ENCODE results near the gene KIF26A. TPM values are rescaled to one million over a fixed set of nuclear protein-coding genes. Genes with fewer than 3 reads are reported as not detected.

Gene KIF26A
- total RNA-seq, 1 donor from 2014 or later, result 6.3 TPM

DNA sequence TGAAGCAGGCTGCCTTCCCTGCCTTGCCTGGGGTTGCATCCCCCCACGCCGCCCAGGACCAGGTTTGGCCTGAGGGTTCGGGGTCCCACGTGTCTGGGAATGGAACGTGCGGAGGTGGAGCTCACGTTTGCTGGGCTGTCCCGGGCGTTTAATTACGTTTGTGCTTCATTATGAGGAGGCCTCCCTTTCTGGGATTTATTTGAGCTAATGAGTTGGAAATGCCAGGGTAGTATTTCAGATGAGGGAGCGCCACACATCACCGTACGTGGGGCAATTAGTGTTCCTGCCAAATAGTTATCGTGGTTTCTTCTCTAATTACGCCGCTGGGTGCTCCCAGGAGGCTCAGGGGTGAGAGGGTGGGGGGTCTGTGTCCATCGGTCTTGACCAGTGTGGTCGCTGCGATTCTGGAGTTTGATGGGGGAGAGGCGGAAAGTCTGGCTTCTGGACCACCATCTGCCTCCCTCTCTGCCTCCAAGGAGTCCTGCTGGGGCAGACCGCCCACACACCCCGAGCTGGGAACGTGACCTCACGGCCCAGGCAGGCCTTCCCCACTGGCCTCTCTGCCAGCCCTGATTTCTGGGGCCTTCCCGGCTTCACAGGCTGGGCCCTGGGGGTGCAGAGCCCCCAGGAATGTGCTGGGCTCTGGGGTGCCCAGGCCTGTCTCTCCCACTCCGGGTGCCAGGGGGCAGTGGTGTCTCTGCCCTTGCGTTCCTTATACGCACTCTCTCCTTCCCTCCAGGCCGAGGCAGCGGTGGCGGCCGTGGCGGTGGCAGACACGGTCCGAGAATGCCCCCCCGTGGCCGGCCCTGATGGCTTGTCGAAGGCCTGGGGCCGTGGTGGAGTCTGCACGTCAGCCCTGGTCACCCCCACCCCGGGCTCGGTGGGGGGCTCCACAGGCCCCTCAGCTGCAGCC lies 18.9 kb downstream of the KIF26A start:
- Histone ChIP-seq H3K9ac (ENCODE audit: low read depth in 1 of 3, low read length in 3 of 3) (no peak overlapping the region), H3K9me3 (ENCODE audit: control insufficient read depth in 3 of 3, low read length in 3 of 3) (no peaks in the 10 kb centered on the region), H3K36me3 (ENCODE audit: control insufficient read depth in 3 of 3, insufficient read depth in 3 of 3, low read length in 3 of 3) (no peaks in the 10 kb centered on the region), H3K27me3 (ENCODE audit: control insufficient read depth in 3 of 3, insufficient read depth in 3 of 3, low read length in 3 of 3) (peaks cover 4 to 8% (median 6%) of the 10 kb centered on the region in 3 donors), H3K4me3 (ENCODE audit: low read length in 3 of 3) (no peak overlapping the region), H3K27ac (ENCODE audit: low read depth, low read length) (no peak overlapping the region), H3K4me1 (ENCODE audit: control insufficient read depth in 3 of 3, insufficient read depth in 3 of 3, low read length in 3 of 3) (peaks cover 0 to 3% (median 0%) of the 10 kb centered on the region in 3 donors)

DNA sequence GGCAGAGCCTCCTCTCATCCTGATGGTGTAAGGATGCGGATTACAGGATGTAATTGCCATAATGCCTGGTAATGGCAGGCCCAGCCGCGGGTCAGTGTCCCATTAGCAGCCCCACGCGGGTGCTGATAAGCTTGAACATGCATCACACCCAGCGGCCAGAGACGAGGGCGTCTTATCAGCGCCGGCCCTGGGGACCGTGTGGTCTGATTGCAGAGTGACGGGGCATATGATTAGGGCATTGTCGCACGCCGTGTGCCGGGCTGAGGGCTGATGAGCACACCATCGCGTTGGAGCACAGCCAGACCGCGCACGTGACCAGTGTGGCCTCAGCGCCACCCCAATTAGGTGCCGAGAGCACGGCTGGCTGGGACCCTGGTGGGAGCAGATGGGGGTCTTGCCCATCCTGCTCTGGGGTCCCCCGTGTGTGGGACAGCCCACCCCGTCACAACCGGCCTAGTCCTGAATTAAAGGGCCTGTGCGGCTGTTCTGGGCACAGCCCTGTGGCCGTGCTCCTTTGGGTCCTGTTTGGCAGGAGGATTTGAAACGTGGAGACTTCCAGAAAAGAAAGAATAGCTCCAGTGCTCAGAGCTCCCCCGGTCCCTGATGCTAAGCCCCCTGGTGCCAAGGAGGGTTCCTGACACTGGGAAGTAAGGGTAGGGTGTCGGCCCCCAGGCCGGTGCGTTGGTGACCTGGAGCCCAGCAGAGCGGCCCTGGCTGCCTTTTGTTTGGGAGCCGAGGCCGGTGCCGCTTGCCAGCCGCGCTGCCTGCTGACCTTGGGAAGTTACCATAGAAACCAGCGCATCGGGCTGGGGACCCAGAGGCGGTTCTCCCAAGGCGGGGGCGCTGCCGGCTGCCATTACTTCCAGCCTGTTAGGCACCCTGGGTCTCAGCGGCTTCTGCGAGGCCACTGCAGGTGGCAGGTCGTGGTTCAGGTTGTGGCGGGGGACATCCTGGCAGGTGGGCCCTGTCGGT lies 20.7 kb downstream of the KIF26A start:
- H3K27ac ChIP-seq (ENCODE audit: low read depth, low read length), result no peak overlapping the region
- peaks cover 0 to 3% (median 2%) of the 10 kb centered on the region in 3 donors for H3K27me3 ChIP-seq (ENCODE audit: control insufficient read depth in 3 of 3, insufficient read depth in 3 of 3, low read length in 3 of 3)
- H3K9ac ChIP-seq (ENCODE audit: low read depth in 1 of 3, low read length in 3 of 3), result no peak overlapping the region
- no peaks in the 10 kb centered on the region for H3K9me3 ChIP-seq (ENCODE audit: control insufficient read depth in 3 of 3, low read length in 3 of 3)
- H3K4me1 ChIP-seq (ENCODE audit: control insufficient read depth in 3 of 3, insufficient read depth in 3 of 3, low read length in 3 of 3), result peaks cover 0 to 3% (median 0%) of the 10 kb centered on the region in 3 donors
- no peak overlapping the region for H3K4me3 ChIP-seq (ENCODE audit: low read length in 3 of 3)
- H3K36me3 ChIP-seq (ENCODE audit: control insufficient read depth in 3 of 3, insufficient read depth in 3 of 3, low read length in 3 of 3), result no peaks in the 10 kb centered on the region

DNA sequence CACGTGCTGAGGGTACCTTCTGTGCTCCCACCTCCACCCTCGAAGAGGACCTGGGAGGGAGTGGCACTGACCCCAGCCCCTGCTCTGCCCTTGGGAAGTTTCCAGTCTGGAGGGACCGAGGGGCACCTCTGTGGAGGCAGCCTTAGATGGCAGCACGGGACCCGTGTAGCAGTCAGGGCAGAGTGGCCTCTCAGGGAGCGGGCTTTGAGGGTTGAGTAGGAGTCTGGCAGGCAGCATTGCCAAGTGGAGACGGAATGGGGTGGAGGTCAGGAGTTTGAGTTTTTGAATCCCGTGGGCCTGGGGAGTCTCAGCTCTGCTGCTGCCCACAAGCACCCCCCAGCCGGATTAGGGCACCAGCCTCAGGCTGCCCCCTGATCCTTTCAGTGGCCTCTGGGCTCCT lies 21.6 kb downstream of the KIF26A start:
- peaks cover 0 to 3% (median 2%) of the 10 kb centered on the region in 3 donors for H3K27me3 ChIP-seq (ENCODE audit: control insufficient read depth in 3 of 3, insufficient read depth in 3 of 3, low read length in 3 of 3)
- H3K36me3 ChIP-seq (ENCODE audit: control insufficient read depth in 3 of 3, insufficient read depth in 3 of 3, low read length in 3 of 3), result no peaks in the 10 kb centered on the region
- no peak overlapping the region for H3K27ac ChIP-seq (ENCODE audit: low read depth, low read length)
- no peak overlapping the region for H3K4me3 ChIP-seq (ENCODE audit: low read length in 3 of 3)
- H3K9ac ChIP-seq (ENCODE audit: low read depth in 1 of 3, low read length in 3 of 3), result no peak overlapping the region
- peaks cover 0 to 2% (median 0%) of the 10 kb centered on the region in 3 donors for H3K4me1 ChIP-seq (ENCODE audit: control insufficient read depth in 3 of 3, insufficient read depth in 3 of 3, low read length in 3 of 3)
- H3K9me3 ChIP-seq (ENCODE audit: control insufficient read depth in 3 of 3, low read length in 3 of 3), result no peaks in the 10 kb centered on the region

DNA sequence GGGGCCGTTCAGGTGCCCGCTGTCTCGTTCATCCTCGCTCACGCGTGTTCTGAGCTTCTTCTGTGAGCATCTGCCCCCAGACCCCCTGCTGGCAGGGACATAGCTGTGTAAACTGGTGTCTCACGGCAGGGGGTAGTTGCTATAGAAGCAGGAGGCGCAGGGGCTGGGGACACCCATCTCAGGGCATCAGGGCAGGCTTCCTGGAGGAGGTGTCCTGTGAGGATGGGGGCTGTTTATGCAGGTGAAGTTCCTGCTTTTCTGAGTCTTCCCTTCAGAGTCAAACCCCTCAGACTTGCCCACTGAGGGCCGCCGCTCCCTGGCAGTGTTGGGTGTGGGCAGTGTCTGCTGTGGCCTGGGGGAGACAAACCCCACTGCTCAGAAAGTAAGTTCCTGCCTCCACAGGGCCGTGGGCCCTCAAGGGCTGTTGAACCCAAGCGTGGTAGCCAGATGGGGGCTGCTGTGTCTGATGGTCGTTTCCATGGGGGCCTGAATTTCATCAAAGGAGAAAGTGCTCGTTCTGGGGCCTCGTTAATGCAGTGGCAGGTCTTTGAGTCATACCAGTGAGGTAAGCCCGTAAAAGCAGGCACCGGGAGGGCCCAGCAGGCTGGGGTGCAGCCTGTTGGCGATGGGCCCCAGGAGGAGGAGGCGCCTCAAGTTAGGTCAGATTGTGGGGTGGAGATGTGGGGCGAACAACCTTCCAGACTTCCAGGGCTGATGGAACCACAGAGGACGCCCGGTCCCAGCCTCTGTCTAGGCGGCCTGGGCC lies 23.4 kb downstream of the KIF26A start:
- H3K9me3 ChIP-seq (ENCODE audit: control insufficient read depth in 3 of 3, low read length in 3 of 3), result no peaks in the 10 kb centered on the region
- H3K27ac ChIP-seq (ENCODE audit: low read depth, low read length), result no peak overlapping the region
- H3K36me3 ChIP-seq (ENCODE audit: control insufficient read depth in 3 of 3, insufficient read depth in 3 of 3, low read length in 3 of 3), result no peaks in the 10 kb centered on the region
- H3K4me1 ChIP-seq (ENCODE audit: control insufficient read depth in 3 of 3, insufficient read depth in 3 of 3, low read length in 3 of 3), result no peaks in the 10 kb centered on the region
- no peak overlapping the region for H3K4me3 ChIP-seq (ENCODE audit: low read length in 3 of 3)
- no peak overlapping the region for H3K9ac ChIP-seq (ENCODE audit: low read depth in 1 of 3, low read length in 3 of 3)
- peaks cover 0 to 3% (median 0%) of the 10 kb centered on the region in 3 donors for H3K27me3 ChIP-seq (ENCODE audit: control insufficient read depth in 3 of 3, insufficient read depth in 3 of 3, low read length in 3 of 3)

DNA sequence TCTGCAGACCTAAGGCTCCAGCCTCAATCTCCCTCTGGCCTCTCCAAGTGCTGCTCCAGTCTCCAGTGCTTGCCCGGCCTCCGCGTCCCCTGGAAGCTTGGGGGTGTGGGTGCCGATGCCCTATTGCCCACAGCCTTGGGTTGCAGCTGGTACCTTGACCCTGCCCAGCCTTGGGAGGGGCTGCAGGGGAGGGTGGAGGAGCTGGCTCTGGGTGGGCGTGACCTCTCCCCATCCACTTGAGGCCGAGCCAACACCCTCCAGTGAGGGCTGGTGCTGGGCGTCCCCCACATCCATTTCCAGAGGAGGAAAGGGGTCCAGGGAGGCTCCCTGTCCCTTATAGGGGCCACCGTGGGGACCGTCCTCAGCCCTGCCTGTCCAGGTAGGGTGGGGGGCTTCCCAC lies 24.1 kb downstream of the KIF26A start:
- no peaks in the 10 kb centered on the region for H3K4me1 ChIP-seq (ENCODE audit: control insufficient read depth in 3 of 3, insufficient read depth in 3 of 3, low read length in 3 of 3)
- H3K9ac ChIP-seq (ENCODE audit: low read depth in 1 of 3, low read length in 3 of 3), result no peak overlapping the region
- peaks cover 0 to 3% (median under 1%) of the 10 kb centered on the region in 3 donors for H3K27me3 ChIP-seq (ENCODE audit: control insufficient read depth in 3 of 3, insufficient read depth in 3 of 3, low read length in 3 of 3)
- H3K27ac ChIP-seq (ENCODE audit: low read depth, low read length), result no peak overlapping the region
- H3K36me3 ChIP-seq (ENCODE audit: control insufficient read depth in 3 of 3, insufficient read depth in 3 of 3, low read length in 3 of 3), result no peaks in the 10 kb centered on the region
- no peak overlapping the region for H3K4me3 ChIP-seq (ENCODE audit: low read length in 3 of 3)
- H3K9me3 ChIP-seq (ENCODE audit: control insufficient read depth in 3 of 3, low read length in 3 of 3), result no peaks in the 10 kb centered on the region

DNA sequence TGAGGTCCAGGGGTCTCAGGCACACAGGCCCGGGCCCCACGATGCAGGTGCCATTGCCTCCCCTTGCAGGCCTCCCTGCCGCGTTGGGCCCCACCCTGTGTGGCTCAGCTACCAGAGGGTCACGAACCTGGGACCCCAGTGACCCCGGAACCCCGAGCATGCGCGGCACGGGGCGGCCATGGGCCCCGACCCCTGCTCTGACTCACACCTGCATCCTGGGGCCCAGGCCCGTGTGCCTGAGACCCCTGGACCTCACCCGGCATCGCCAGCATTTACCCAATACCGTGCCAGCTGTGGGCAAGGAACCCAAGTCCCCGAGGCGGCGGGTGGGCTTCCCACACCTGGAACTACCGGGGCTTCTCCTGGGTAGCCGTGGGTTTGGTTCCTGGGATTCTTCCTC lies 25.2 kb downstream of the KIF26A start:
- Histone ChIP-seq H3K4me3 (ENCODE audit: low read length in 3 of 3) (no peak overlapping the region), H3K36me3 (ENCODE audit: control insufficient read depth in 3 of 3, insufficient read depth in 3 of 3, low read length in 3 of 3) (no peaks in the 10 kb centered on the region), H3K9me3 (ENCODE audit: control insufficient read depth in 3 of 3, low read length in 3 of 3) (no peaks in the 10 kb centered on the region), H3K9ac (ENCODE audit: low read depth in 1 of 3, low read length in 3 of 3) (no peak overlapping the region), H3K27me3 (ENCODE audit: control insufficient read depth in 3 of 3, insufficient read depth in 3 of 3, low read length in 3 of 3) (peaks cover 0 to 7% (median 3%) of the 10 kb centered on the region in 3 donors), H3K27ac (ENCODE audit: low read depth, low read length) (no peak overlapping the region), H3K4me1 (ENCODE audit: control insufficient read depth in 3 of 3, insufficient read depth in 3 of 3, low read length in 3 of 3) (no peaks in the 10 kb centered on the region)

DNA sequence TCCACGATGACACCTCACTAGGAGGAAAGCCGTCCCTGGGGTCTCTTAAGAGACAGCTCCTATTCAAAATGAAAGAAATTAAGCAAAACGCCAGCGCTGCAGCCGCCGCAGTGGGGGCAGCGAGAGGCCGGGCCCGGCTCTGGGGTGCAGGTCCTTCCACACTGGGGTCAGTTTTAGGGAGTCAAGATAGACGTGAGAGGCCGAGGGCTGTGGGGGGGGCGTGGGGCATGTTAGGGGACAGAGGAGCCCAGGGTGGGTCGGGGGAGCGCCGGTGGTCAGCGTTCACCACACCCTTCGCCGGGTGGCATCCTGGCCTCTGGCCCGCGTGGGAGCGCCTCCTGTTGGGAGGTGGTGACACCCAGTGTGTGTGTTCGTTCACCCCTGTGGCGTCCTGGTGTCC lies 25.7 kb downstream of the KIF26A start:
- H3K9me3 ChIP-seq (ENCODE audit: control insufficient read depth in 3 of 3, low read length in 3 of 3), result no peaks in the 10 kb centered on the region
- H3K9ac ChIP-seq (ENCODE audit: low read depth in 1 of 3, low read length in 3 of 3), result no peak overlapping the region
- no peaks in the 10 kb centered on the region for H3K36me3 ChIP-seq (ENCODE audit: control insufficient read depth in 3 of 3, insufficient read depth in 3 of 3, low read length in 3 of 3)
- peaks cover 0 to 10% (median 3%) of the 10 kb centered on the region in 3 donors for H3K27me3 ChIP-seq (ENCODE audit: control insufficient read depth in 3 of 3, insufficient read depth in 3 of 3, low read length in 3 of 3)
- no peak overlapping the region for H3K27ac ChIP-seq (ENCODE audit: low read depth, low read length)
- peaks cover 0 to 1% (median 0%) of the 10 kb centered on the region in 3 donors for H3K4me1 ChIP-seq (ENCODE audit: control insufficient read depth in 3 of 3, insufficient read depth in 3 of 3, low read length in 3 of 3)
- H3K4me3 ChIP-seq (ENCODE audit: low read length in 3 of 3), result no peak overlapping the region

DNA sequence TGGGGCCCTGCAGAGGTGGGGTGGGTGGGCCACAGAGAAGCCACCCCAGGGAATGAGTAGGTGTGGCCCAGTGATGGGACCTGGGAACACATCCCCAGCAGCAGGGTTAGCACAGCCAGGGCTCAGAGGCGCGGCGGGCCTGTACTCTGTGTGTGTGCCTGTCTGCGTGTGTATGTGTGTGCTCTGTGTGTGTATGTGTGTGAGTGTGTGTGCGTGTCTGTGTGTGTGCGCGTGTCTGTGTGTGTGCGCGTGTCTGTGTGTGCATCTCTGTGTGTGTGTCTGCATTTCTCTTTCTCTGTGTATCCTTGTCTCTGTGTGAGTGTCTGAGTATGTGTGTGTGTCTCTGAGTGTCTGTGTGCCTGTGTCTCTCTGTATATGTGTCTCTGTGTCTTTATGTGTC lies 26.1 kb downstream of the KIF26A start:
- no peaks in the 10 kb centered on the region for H3K36me3 ChIP-seq (ENCODE audit: control insufficient read depth in 3 of 3, insufficient read depth in 3 of 3, low read length in 3 of 3)
- H3K4me3 ChIP-seq (ENCODE audit: low read length in 3 of 3), result no peak overlapping the region
- no peak overlapping the region for H3K9ac ChIP-seq (ENCODE audit: low read depth in 1 of 3, low read length in 3 of 3)
- no peaks in the 10 kb centered on the region for H3K9me3 ChIP-seq (ENCODE audit: control insufficient read depth in 3 of 3, low read length in 3 of 3)
- no peak overlapping the region for H3K27ac ChIP-seq (ENCODE audit: low read depth, low read length)
- peaks cover 1 to 13% (median 7%) of the 10 kb centered on the region in 3 donors for H3K27me3 ChIP-seq (ENCODE audit: control insufficient read depth in 3 of 3, insufficient read depth in 3 of 3, low read length in 3 of 3)
- peaks cover 0 to 3% (median 0%) of the 10 kb centered on the region in 3 donors for H3K4me1 ChIP-seq (ENCODE audit: control insufficient read depth in 3 of 3, insufficient read depth in 3 of 3, low read length in 3 of 3)

DNA sequence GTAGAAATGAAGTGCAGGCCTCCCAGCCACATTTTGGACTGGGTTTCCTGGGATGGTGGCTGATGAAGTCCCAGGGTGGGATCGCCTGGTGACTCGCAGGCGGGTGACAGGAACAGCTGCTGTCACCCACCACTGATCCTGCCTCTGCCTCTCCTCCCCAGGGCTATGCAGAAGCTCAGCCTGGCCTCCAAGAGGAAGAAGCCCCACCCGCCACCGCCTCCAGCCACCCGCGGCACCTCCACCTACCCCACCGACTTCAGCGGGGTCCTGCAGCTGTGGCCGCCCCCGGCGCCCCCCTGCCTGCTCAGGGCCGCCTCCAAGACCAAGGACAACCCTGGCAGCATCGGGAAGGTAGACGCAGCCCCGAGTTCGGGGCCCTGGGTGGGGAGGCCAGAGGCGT lies 28.3 kb downstream of the KIF26A start:
- Histone ChIP-seq H3K4me1 (ENCODE audit: control insufficient read depth in 3 of 3, insufficient read depth in 3 of 3, low read length in 3 of 3) (peaks cover 0 to 4% (median 0%) of the 10 kb centered on the region in 3 donors), H3K27ac (ENCODE audit: low read depth, low read length) (no peak overlapping the region), H3K27me3 (ENCODE audit: control insufficient read depth in 3 of 3, insufficient read depth in 3 of 3, low read length in 3 of 3) (peaks cover 14 to 25% (median 17%) of the 10 kb centered on the region in 3 donors), H3K9me3 (ENCODE audit: control insufficient read depth in 3 of 3, low read length in 3 of 3) (no peaks in the 10 kb centered on the region), H3K9ac (ENCODE audit: low read depth in 1 of 3, low read length in 3 of 3) (no peak overlapping the region), H3K4me3 (ENCODE audit: low read length in 3 of 3) (no peak overlapping the region), H3K36me3 (ENCODE audit: control insufficient read depth in 3 of 3, insufficient read depth in 3 of 3, low read length in 3 of 3) (no peaks in the 10 kb centered on the region)
